Ovary (tissue), 9 donors: Measurements from ENCODE around the gene C1QTNF4. TPM values are rescaled to one million over a fixed set of nuclear protein-coding genes. Genes with fewer than 3 reads are reported as not detected.

Experiments used
- DNase-seq, 5 donors: peaks; one replicate each; pipeline ENCODE4 v3.0.0-alpha.2; 2019 to 2020
- H3K27ac ChIP-seq, 2 donors: fragments of 200-600 bp; one replicate each; pipeline versions ENCODE4 v1.5.1 to v1.8.0; 2019 to 2022
- H3K27me3 ChIP-seq: fragments of 200-600 bp; one replicate; pipeline ENCODE4 v1.8.0; 2022
- H3K36me3 ChIP-seq: fragments of 200-600 bp; sonication (generic); one replicate; pipeline ENCODE4 v1.5.1; 2019
- H3K4me1 ChIP-seq: one replicate; pipeline ENCODE4 v1.8.1; 2013; ENCODE audit warnings: mild to moderate bottlenecking, moderate library complexity; ENCODE audit not compliant: insufficient read depth
- H3K4me3 ChIP-seq: fragments of 200-600 bp; sonication (generic); one replicate; pipeline ENCODE4 v1.5.1; 2017
- H3K9me3 ChIP-seq, 2 donors: fragments of 200-600 bp in 1 of 2; sonication (generic) in 1 of 2; one replicate each; pipeline versions ENCODE4 v1.5.1 to v1.8.1; 2013 to 2019; ENCODE audit warnings: mild to moderate bottlenecking in 1 of 2, moderate library complexity in 1 of 2
- CTCF ChIP-seq, 3 donors: fragments of 450-650 bp in 2 of 3; fragments of 200-600 bp in 1 of 3; IDR thresholded peaks; one replicate each; pipeline versions ENCODE4 v1.5.1 to v1.8.0; 2016 to 2022; ENCODE audit warnings: antibody characterized with exemption in 3 of 3, mild to moderate bottlenecking in 1 of 3
- EP300 ChIP-seq: sonication (generic); formaldehyde crosslinking; IDR thresholded peaks from one replicate; pipeline ENCODE4 v1.6.1; 2017; ENCODE audit warnings: antibody characterized with exemption
- POLR2A ChIP-seq: fragments of 450-650 bp; IDR thresholded peaks from one replicate; pipeline ENCODE4 v1.6.1; 2017; ENCODE audit warnings: antibody characterized with exemption, mild to moderate bottlenecking, moderate library complexity
- WGBS, 3 donors: extraction: QIAGEN DNeasy Blood & Tissue Kit in 1 of 3; methylation state at CpG; one replicate each; pipeline versions ENCODE4 v1.1.5 to v1.1.7; 2013 to 2017; 5-methylcytosine and 5-hydroxymethylcytosine counted together
- intact Hi-C, 4 donors: fragments of 100-400 bp; cut with DNase I; formaldehyde crosslinking; loops; one replicate each; pipeline versions ENCODE4 v1.11.0 to v1.15.1; 2022 to 2023
- polyA plus RNA-seq, 2 donors: library from polyadenylated mRNA; stranded (reverse); fragments of 200-250 nt in 1 of 2; fragments of 350-450 nt in 1 of 2; fragmentation: Illumina TruSeq in 1 of 2; extraction: RNeasy Lipid Tissue Mini Kit (QIAGEN cat#74804) in 1 of 2; gene quantifications; one replicate each; pipeline ENCODE4 v1.2.3, GENCODE V29; 2013 to 2014
- total RNA-seq, 7 donors: library from RNA; depleted of rRNA in 2 of 7; stranded (reverse); fragments of >200 nt in 2 of 7; fragmentation: NEBNext Ultra II Directional in 3 of 7; extraction: Animal tissue kit (Norgen Biotek cat#: 25700) in 3 of 7; gene quantifications; one replicate each; pipeline versions ENCODE4 v1.1.0 to v1.2.4, GENCODE V29; 2016 to 2023
- donor health status: DM: no; HTN: no; CAD: no; lungs with moderate emphysema.
- donor health status: DM: no; HTN: no; CAD: no.
- donor health status: Bipolar disorder and iron deficiency.
- donor health status: DM: yes; HTN: yes; CAD: no.
- donor health status: DM: no; HTN: no; CAD: no.
- donor health status: DM: yes; HTN: yes; CAD: no.

Gene C1QTNF4
- total and polyA plus RNA-seq, 9 donors, result 9.1 to 29.6 (median 15.4) TPM; not detected in 1

- H3K4me3 ChIP-seq, result no peak overlapping the region
- no peak overlapping the region for H3K27ac ChIP-seq
- H3K36me3 ChIP-seq, result no peaks in the 10 kb centered on the region
- H3K4me1 ChIP-seq, result peaks cover 6% of the 10 kb centered on the region
- no peaks in the 10 kb centered on the region for H3K9me3 ChIP-seq
- 60 to 71% (median 64%) methylated on average over 5 of the region's 5 CpGs for WGBS, 3 donors
- intact Hi-C loops, result no loop called here
- H3K27me3 ChIP-seq, result no peaks in the 10 kb centered on the region
- no peak for TF ChIP-seq CTCF (IDR thresholded peaks at IDR 0.05)
- TF ChIP-seq EP300, result no peak
- TF ChIP-seq POLR2A, result no peak
- peak in 1 of 5 donors; percentile 13 for DNase-seq
These were observed 10.4 kb downstream of the C1QTNF4 start for GRCh38 chr11:47583844-47584243.

- DNase-seq, result peak; percentile 81 to 91 (median 90)
- H3K9me3 ChIP-seq, result no peaks in the 10 kb centered on the region
- peak within 1 kb of the TSS; percentile 74 to 84 for H3K27ac ChIP-seq
- WGBS, 3 donors, result 0 to 1% (median 0%) methylated on average over 68 to 72 of the region's 72 CpGs
- no peaks in the 10 kb centered on the region for H3K27me3 ChIP-seq
- no peaks in the 10 kb centered on the region for H3K36me3 ChIP-seq
- peak; percentile 75 for TF ChIP-seq POLR2A
- TF ChIP-seq CTCF (IDR thresholded peaks at IDR 0.05), result no peak
- intact Hi-C loops, result no loop called here
- H3K4me3 ChIP-seq, result peak within 1 kb of the TSS; percentile 86
- H3K4me1 ChIP-seq, result peaks cover 6% of the 10 kb centered on the region
These were observed 15.4 kb downstream of the C1QTNF4 start, which contains the start of the genes KBTBD4 and NDUFS3 for GRCh38 chr11:47578524-47579494. Gene KBTBD4, minus strand, starts transcription at chr11:47578970. Its CDS starts 19 bp downstream, at chr11:47578951. Gene NDUFS3, plus strand, starts transcription at chr11:47579074. Its CDS starts 18 bp downstream, at chr11:47579092.

DNA sequence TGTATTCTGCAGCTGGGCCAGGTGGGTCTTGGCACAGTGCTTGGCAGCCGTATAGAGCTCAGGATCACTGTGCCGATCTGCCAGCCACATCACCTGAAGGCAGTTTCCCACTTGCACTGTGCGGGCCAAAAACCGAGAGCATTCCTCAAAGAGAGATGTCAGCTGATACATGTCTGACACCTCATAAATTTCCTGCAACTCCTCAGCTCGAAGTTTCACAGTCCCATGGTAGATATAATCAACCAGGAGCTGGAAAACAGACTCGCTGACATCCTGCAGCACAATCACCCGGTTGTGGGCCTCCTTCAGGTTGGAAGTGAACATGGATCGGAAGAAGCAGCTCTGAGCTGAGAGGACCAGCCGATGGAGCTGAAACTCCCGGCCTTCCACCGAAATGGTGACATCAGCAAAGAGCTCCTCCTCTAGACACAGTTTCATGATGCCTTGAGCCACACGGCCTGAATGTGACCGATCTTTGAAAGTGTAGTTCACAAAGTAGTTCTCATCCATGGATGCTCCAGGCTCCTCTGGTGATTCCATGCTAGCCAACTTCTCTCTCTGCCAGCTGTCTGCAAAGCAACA, 16.7 kb downstream of the C1QTNF4 start:
- peak in 1 of 5 donors; percentile 29 for DNase-seq
- H3K36me3 ChIP-seq, result no peaks in the 10 kb centered on the region
- H3K27me3 ChIP-seq, result no peaks in the 10 kb centered on the region
- intact Hi-C loops, result no loop called here
- H3K9me3 ChIP-seq, result no peaks in the 10 kb centered on the region
- whole genome bisulfite sequencing, 3 donors, result 40 to 44% (median 42%) methylated on average over 13 of the region's 13 CpGs
- no peak overlapping the region for H3K27ac ChIP-seq
- peaks cover 6% of the 10 kb centered on the region for H3K4me1 ChIP-seq
- H3K4me3 ChIP-seq, result no peak overlapping the region
- no peak for TF ChIP-seq POLR2A
- TF ChIP-seq CTCF (IDR thresholded peaks at IDR 0.05), result no peak
- TF ChIP-seq EP300, result no peak

DNA sequence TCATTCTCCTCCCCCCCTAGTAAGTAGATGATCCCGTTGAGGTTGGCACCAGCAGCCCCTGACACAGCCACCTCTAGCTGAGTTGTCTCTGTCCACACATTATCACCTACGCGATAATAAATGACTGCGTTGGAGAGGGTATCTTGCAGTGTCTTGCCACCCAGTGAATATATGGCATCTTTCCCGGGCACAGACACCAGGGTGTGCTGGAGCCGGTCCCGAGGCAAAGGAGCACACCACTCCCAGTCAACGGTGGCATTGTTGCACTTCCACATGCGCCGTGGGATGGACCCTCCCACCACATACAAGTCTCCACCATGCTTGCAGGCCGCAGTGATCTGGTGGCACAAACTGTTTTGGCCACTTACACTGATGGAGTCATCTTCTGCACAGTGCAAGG, 20.9 kb downstream of the C1QTNF4 start:
- DNase-seq, result peak in 1 of 5 donors; percentile 28
- H3K4me3 ChIP-seq, result no peak overlapping the region
- intact Hi-C loops, result no loop called here
- WGBS, 3 donors, result 77 to 89% (median 84%) methylated on average over 11 of the region's 11 CpGs
- TF ChIP-seq CTCF (IDR thresholded peaks at IDR 0.05), result no peak
- no peak for TF ChIP-seq EP300
- no peak for TF ChIP-seq POLR2A
- no peak overlapping the region for H3K27ac ChIP-seq
- no peaks in the 10 kb centered on the region for H3K9me3 ChIP-seq
- H3K4me1 ChIP-seq, result peaks cover 3% of the 10 kb centered on the region
- H3K27me3 ChIP-seq, result no peaks in the 10 kb centered on the region
- no peaks in the 10 kb centered on the region for H3K36me3 ChIP-seq
